Neural cell (in vitro differentiated cells): ENCODE results near the gene BCL2L11. TPM values are rescaled to one million over a fixed set of nuclear protein-coding genes. Genes with fewer than 3 reads are reported as not detected.

Experiments used
- H2AFZ ChIP-seq: fragments of 200-600, 300-800 bp; sonication (generic), shearing (Covaris generic); 2 replicates; pipeline ENCODE4 v1.6.0; 2014; ENCODE audit warnings: low read depth, mild to moderate bottlenecking, antibody characterized with exemption, low read length, moderate library complexity
- H3F3A ChIP-seq: fragments of 200-600 bp; shearing (Covaris generic); 2 replicates; pipeline ENCODE4 v1.6.1; 2016; ENCODE audit warnings: mild to moderate bottlenecking, moderate library complexity, mixed read lengths, antibody characterized with exemption, low read length; ENCODE audit not compliant: insufficient read depth, poor library complexity, severe bottlenecking
- H3K27ac ChIP-seq: fragments of 200-600, 300-800 bp; sonication (generic), shearing (Covaris generic); 2 replicates; pipeline ENCODE4 v1.5.1; 2014; ENCODE audit warnings: mild to moderate bottlenecking, low read length, moderate library complexity
- H3K27me3 ChIP-seq: fragments of 300-800, 200-600 bp; sonication (generic), shearing (Covaris generic); 2 replicates; pipeline ENCODE4 v1.6.0; 2014; ENCODE audit warnings: mild to moderate bottlenecking, low read depth, low read length, moderate library complexity; ENCODE audit not compliant: insufficient read depth
- H3K36me3 ChIP-seq: fragments of 300-800, 200-600 bp; sonication (generic), shearing (Covaris generic); 2 replicates; pipeline ENCODE4 v1.5.1; 2014; ENCODE audit warnings: mild to moderate bottlenecking, antibody characterized with exemption, low read length, moderate library complexity; ENCODE audit not compliant: insufficient read depth
- H3K4me2 ChIP-seq: fragments of 300-800, 200-600 bp; sonication (generic), shearing (Covaris generic); 2 replicates; pipeline ENCODE4 v1.6.0; 2014; ENCODE audit warnings: mild to moderate bottlenecking, low read length
- H3K4me3 ChIP-seq: fragments of 300-800, 200-600 bp; sonication (generic), shearing (Covaris generic); 2 replicates; pipeline ENCODE4 v1.5.1; 2014; ENCODE audit warnings: mild to moderate bottlenecking, low read length, moderate library complexity
- H3K79me2 ChIP-seq: fragments of 200-600 bp; shearing (Covaris generic); replicated peaks from 2 replicates; pipeline ENCODE4 v1.6.0; 2014; ENCODE audit warnings: mild to moderate bottlenecking, low read length, moderate library complexity; ENCODE audit not compliant: insufficient read depth
- H3K9ac ChIP-seq: fragments of 300-800, 200-600 bp; sonication (generic), shearing (Covaris generic); 2 replicates; pipeline ENCODE4 v1.6.1; 2016; ENCODE audit warnings: mild to moderate bottlenecking, low read length, mixed read lengths
- H3K9me2 ChIP-seq: fragments of 200-600 bp; shearing (Covaris generic); 2 replicates; pipeline ENCODE4 v1.6.1; 2016; ENCODE audit warnings: mild to moderate bottlenecking, low read length, mixed read lengths; ENCODE audit not compliant: insufficient read depth
- H3K9me3 ChIP-seq: fragments of 200-600, 300-800 bp; sonication (generic), shearing (Covaris generic); 2 replicates; pipeline ENCODE4 v1.6.1; 2016; ENCODE audit warnings: mild to moderate bottlenecking, mixed run types, low read length, moderate library complexity, mixed read lengths
- H4K20me1 ChIP-seq: fragments of 200-600 bp; shearing (Covaris generic); 2 replicates; pipeline ENCODE4 v1.6.1; 2016; ENCODE audit warnings: mild to moderate bottlenecking, mixed run types; ENCODE audit not compliant: insufficient read depth
- CTCF ChIP-seq: fragments of 450-650 bp; IDR thresholded peaks from 2 replicates; pipeline ENCODE4 v1.5.1; 2014; ENCODE audit warnings: antibody characterized with exemption, mild to moderate bottlenecking, moderate library complexity; ENCODE audit not compliant: poor library complexity, severe bottlenecking
- EP300 ChIP-seq: fragments of 450-650 bp; conservative IDR thresholded peaks from 2 replicates; pipeline ENCODE4 v1.6.1; 2014; ENCODE audit warnings: antibody characterized with exemption, mild to moderate bottlenecking, moderate library complexity; ENCODE audit not compliant: poor library complexity, severe bottlenecking
- EZH2 ChIP-seq: fragments of 200-600, 300-800 bp; shearing (Covaris generic), sonication (generic); IDR thresholded peaks from 2 replicates; pipeline ENCODE4 v1.6.1; 2014; ENCODE audit warnings: antibody characterized with exemption, low read length, borderline replicate concordance, mild to moderate bottlenecking; ENCODE audit not compliant: insufficient read depth, poor library complexity, severe bottlenecking
- MXI1 ChIP-seq: fragments of 450-650 bp; conservative IDR thresholded peaks from 2 replicates; pipeline ENCODE4 v1.6.1; 2014; ENCODE audit warnings: antibody characterized with exemption, mild to moderate bottlenecking; ENCODE audit not compliant: poor library complexity, severe bottlenecking
- POLR2AphosphoS5 ChIP-seq: IDR thresholded peaks from 2 replicates; pipeline ENCODE4 v1.6.1; 2012
- RAD21 ChIP-seq: fragments of 450-650 bp; conservative IDR thresholded peaks from 2 replicates; pipeline ENCODE4 v1.6.1; 2014; ENCODE audit warnings: antibody characterized with exemption, mild to moderate bottlenecking, moderate library complexity
- REST ChIP-seq: IDR thresholded peaks from 2 replicates; pipeline ENCODE4 v1.6.1; 2012; ENCODE audit warnings: borderline replicate concordance
- SMC3 ChIP-seq: fragments of 450-650 bp; conservative IDR thresholded peaks from 2 replicates; pipeline ENCODE4 v1.6.1; 2014; ENCODE audit warnings: antibody characterized with exemption, mild to moderate bottlenecking, moderate library complexity; ENCODE audit not compliant: poor library complexity
- TAF1 ChIP-seq: IDR thresholded peaks from 2 replicates; pipeline ENCODE4 v1.6.1; 2012; ENCODE audit warnings: low read depth
- polyA plus RNA-seq: library from polyadenylated mRNA; depleted of rRNA; stranded (reverse); fragments of >200 nt; gene quantifications from 2 replicates; pipeline ENCODE4 v1.2.3, GENCODE V29; 2014

The BCL2L11 gene
- polyA plus RNA-seq, 1 donor from 2014 or later = 2.6 TPM

- Histone ChIP-seq H3K27me3 (no peaks in the 10 kb centered on the region), H3K36me3 (no peaks in the 10 kb centered on the region), H3K4me2 (no peak overlapping the region), H4K20me1 (no peaks in the 10 kb centered on the region), H3K79me2 (no peaks in the 10 kb centered on the region), H3K9me2 (no peaks in the 10 kb centered on the region), H3K9ac (no peak overlapping the region), H2AFZ (no peak overlapping the region), H3K4me3 (no peak overlapping the region), H3K27ac (no peak overlapping the region), H3K9me3 (no peaks in the 10 kb centered on the region), H3F3A (no peaks in the 10 kb centered on the region)
- TF ChIP-seq POLR2AphosphoS5 (no peak), MXI1 (no peak), REST (no peak), EZH2 (no peak), RAD21 (no peak), SMC3 (no peak), EP300 (no peak), CTCF (no peak), TAF1 (no peak)
These were observed 88.4 kb downstream of the BCL2L11 start for GRCh38 chr2:111209045-111209514.

- no peaks in the 10 kb centered on the region for H3K79me2 ChIP-seq
- H3K9me3 ChIP-seq = no peaks in the 10 kb centered on the region
- no peak overlapping the region for H3K27ac ChIP-seq
- TF ChIP-seq TAF1 = no peak
- no peak for TF ChIP-seq POLR2AphosphoS5
- no peak for TF ChIP-seq SMC3
- TF ChIP-seq CTCF = no peak
- TF ChIP-seq RAD21 = no peak
- TF ChIP-seq EP300 = no peak
- TF ChIP-seq REST = no peak
- TF ChIP-seq EZH2 = no peak
- TF ChIP-seq MXI1 = no peak
- H3K36me3 ChIP-seq = no peaks in the 10 kb centered on the region
- no peaks in the 10 kb centered on the region for H3F3A ChIP-seq
- no peak overlapping the region for H2AFZ ChIP-seq
- H3K4me2 ChIP-seq = no peak overlapping the region
- H3K9ac ChIP-seq = no peak overlapping the region
- no peaks in the 10 kb centered on the region for H3K9me2 ChIP-seq
- H4K20me1 ChIP-seq = no peaks in the 10 kb centered on the region
- no peaks in the 10 kb centered on the region for H3K27me3 ChIP-seq
- H3K4me3 ChIP-seq = no peak overlapping the region
These were observed 89.3 kb downstream of the BCL2L11 start for GRCh38 chr2:111210036-111210435.
